ENCODE data around the gene PIP5K1B.

The PIP5K1B gene

DNA sequence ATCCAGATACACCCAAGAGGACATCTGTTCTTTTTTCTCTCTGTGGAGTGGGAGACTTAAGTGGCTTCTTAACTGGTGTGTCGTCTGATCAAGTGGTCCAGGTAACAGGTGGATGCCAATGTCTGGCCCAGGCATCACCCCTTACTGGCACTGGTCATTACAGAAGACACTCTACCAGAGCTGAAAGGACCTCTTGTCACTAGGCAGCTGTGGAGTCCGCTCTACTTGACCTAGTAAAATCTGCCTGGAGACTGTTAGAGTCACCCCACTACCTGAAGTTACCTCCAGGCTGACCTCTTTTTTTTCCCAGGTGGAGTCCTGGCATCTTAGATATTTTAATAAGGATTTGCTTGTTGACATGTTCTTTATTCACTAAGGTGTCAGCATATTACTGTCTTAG is 353.1 kb downstream of the PIP5K1B start:
- no peak overlapping the region for H3K4me3 ChIP-seq (ENCODE audit: control insufficient read depth, low read depth, low read length)
- TF ChIP-seq, protein P1, sequence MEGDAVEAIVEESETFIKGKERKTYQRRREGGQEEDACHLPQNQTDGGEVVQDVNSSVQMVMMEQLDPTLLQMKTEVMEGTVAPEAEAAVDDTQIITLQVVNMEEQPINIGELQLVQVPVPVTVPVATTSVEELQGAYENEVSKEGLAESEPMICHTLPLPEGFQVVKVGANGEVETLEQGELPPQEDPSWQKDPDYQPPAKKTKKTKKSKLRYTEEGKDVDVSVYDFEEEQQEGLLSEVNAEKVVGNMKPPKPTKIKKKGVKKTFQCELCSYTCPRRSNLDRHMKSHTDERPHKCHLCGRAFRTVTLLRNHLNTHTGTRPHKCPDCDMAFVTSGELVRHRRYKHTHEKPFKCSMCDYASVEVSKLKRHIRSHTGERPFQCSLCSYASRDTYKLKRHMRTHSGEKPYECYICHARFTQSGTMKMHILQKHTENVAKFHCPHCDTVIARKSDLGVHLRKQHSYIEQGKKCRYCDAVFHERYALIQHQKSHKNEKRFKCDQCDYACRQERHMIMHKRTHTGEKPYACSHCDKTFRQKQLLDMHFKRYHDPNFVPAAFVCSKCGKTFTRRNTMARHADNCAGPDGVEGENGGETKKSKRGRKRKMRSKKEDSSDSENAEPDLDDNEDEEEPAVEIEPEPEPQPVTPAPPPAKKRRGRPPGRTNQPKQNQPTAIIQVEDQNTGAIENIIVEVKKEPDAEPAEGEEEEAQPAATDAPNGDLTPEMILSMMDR (IDR thresholded peaks at IDR 0.05; ENCODE audit: control insufficient read depth, insufficient read depth, low read depth, low read length, missing control alignments), result no peak
- no peak for DNase-seq (ENCODE audit: low read depth)

Measured in AG09309 (cell line).